ENCODE results near the gene ITPA. TPM values are rescaled to one million over a fixed set of nuclear protein-coding genes. Genes with fewer than 3 reads are reported as not detected.

Gene ITPA
- total RNA-seq, 1 donor from 2014 or later, result 40.9 TPM

GRCh38 chr20:3239867-3240775 lies 30.8 kb downstream of the ITPA start:
- DNase-seq, result no peak
- H3K9me3 ChIP-seq, result no peaks in the 10 kb centered on the region
- no peak overlapping the region for H3K27ac ChIP-seq
- H3K4me3 ChIP-seq, result peak overlapping the region; percentile 73
- intact Hi-C loops (cut with DNase I), result no loop called here
- no peak for TF ChIP-seq CTCF (IDR thresholded peaks at IDR 0.05)
- no peaks in the 10 kb centered on the region for H3K36me3 ChIP-seq
- H3K27me3 ChIP-seq (ENCODE audit: low read depth), result peaks cover 42% of the 10 kb centered on the region
- peaks cover 15% of the 10 kb centered on the region for H3K4me1 ChIP-seq
- ATAC-seq, result peak; percentile 38 to 46

GRCh38 chr20:3240776-3241363 lies 31.6 kb downstream of the ITPA start:
- no peaks in the 10 kb centered on the region for H3K36me3 ChIP-seq
- no peaks in the 10 kb centered on the region for H3K9me3 ChIP-seq
- intact Hi-C loops (cut with DNase I), result no loop called here
- peaks cover 42% of the 10 kb centered on the region for H3K27me3 ChIP-seq (ENCODE audit: low read depth)
- TF ChIP-seq CTCF (IDR thresholded peaks at IDR 0.05), result no peak
- no peak overlapping the region for H3K27ac ChIP-seq
- H3K4me3 ChIP-seq, result no peak overlapping the region
- peaks cover 15% of the 10 kb centered on the region for H3K4me1 ChIP-seq
- ATAC-seq (no peak), DNase-seq (no peak)

GRCh38 chr20:3242172-3242692 lies 32.9 kb downstream of the ITPA start:
- ATAC-seq, result no peak
- Histone ChIP-seq H3K9me3 (no peaks in the 10 kb centered on the region), H3K4me3 (no peak overlapping the region), H3K36me3 (no peaks in the 10 kb centered on the region), H3K27ac (no peak overlapping the region), H3K4me1 (peaks cover 15% of the 10 kb centered on the region), H3K27me3 (ENCODE audit: low read depth) (peaks cover 32% of the 10 kb centered on the region)
- DNase-seq, result no peak
- no peak for TF ChIP-seq CTCF (IDR thresholded peaks at IDR 0.05)
- intact Hi-C loops (cut with DNase I), result no loop called here

- no peaks in the 10 kb centered on the region for H3K36me3 ChIP-seq
- no peak for TF ChIP-seq CTCF (IDR thresholded peaks at IDR 0.05)
- DNase-seq, result no peak
- peaks cover 25% of the 10 kb centered on the region for H3K27me3 ChIP-seq (ENCODE audit: low read depth)
- intact Hi-C loops (cut with DNase I), result no loop called here
- H3K4me3 ChIP-seq, result no peak overlapping the region
- no peak overlapping the region for H3K27ac ChIP-seq
- ATAC-seq, result no peak
- H3K4me1 ChIP-seq, result peaks cover 12% of the 10 kb centered on the region
- H3K9me3 ChIP-seq, result no peaks in the 10 kb centered on the region
Measured at GRCh38 chr20:3243718-3244358, 34.5 kb downstream of the ITPA start.

- DNase-seq, result no peak
- H3K27me3 ChIP-seq (ENCODE audit: low read depth), result peaks cover 20% of the 10 kb centered on the region
- no peaks in the 10 kb centered on the region for H3K36me3 ChIP-seq
- H3K27ac ChIP-seq, result no peak overlapping the region
- H3K4me3 ChIP-seq, result no peak overlapping the region
- no peak for TF ChIP-seq CTCF (IDR thresholded peaks at IDR 0.05)
- intact Hi-C loops (cut with DNase I), result no loop called here
- H3K9me3 ChIP-seq, result no peaks in the 10 kb centered on the region
- ATAC-seq, result no peak
- H3K4me1 ChIP-seq, result peaks cover 15% of the 10 kb centered on the region
Measured at GRCh38 chr20:3244613-3245012, 35.3 kb downstream of the ITPA start.
